Neuronal stem cell (in vitro differentiated cells): Measurements from ENCODE around the gene EHHADH.
A peak's percentile ranks its signal among the peaks of the same experiment; 100 is the strongest.

ENCODE experiments used
- DNase-seq: peaks from one replicate; pipeline ENCODE4 v3.0.0-alpha.2; 2013; ENCODE audit warnings: low spot score
- H2AFZ ChIP-seq: one replicate; pipeline ENCODE4 v1.6.1; 2013; ENCODE audit warnings: mild to moderate bottlenecking, low read length, inconsistent platforms
- H2AK5ac ChIP-seq: 2 replicates; pipeline ENCODE4 v1.6.1; 2013; ENCODE audit warnings: low read depth, mild to moderate bottlenecking, inconsistent platforms, low read length, moderate library complexity, mixed read lengths
- H2BK120ac ChIP-seq: 2 replicates; pipeline ENCODE4 v1.6.1; 2013; ENCODE audit warnings: low read depth, mild to moderate bottlenecking, inconsistent platforms, low read length, moderate library complexity, mixed read lengths
- H2BK12ac ChIP-seq: one replicate; pipeline ENCODE4 v1.6.1; 2013; ENCODE audit warnings: low read length, inconsistent platforms
- H2BK15ac ChIP-seq: 2 replicates; pipeline ENCODE4 v1.6.1; 2013; ENCODE audit warnings: mild to moderate bottlenecking, low read length, inconsistent platforms, mixed read lengths
- H2BK5ac ChIP-seq: one replicate; pipeline ENCODE4 v1.6.1; 2013; ENCODE audit warnings: inconsistent platforms, mild to moderate bottlenecking, low read length, moderate library complexity
- H3K14ac ChIP-seq: one replicate; pipeline ENCODE4 v1.6.1; 2013; ENCODE audit warnings: low read length, inconsistent platforms
- H3K18ac ChIP-seq: 2 replicates; pipeline ENCODE4 v1.6.1; 2013; ENCODE audit warnings: low read length, inconsistent platforms
- H3K23ac ChIP-seq: 2 replicates; pipeline ENCODE4 v1.6.1; 2013; ENCODE audit warnings: low read depth, mild to moderate bottlenecking, mixed read lengths, low read length, inconsistent platforms; ENCODE audit not compliant: poor library complexity
- H3K27ac ChIP-seq: replicated peaks from 3 replicates; pipeline ENCODE4 v1.5.1; 2013; ENCODE audit warnings: low read length, inconsistent platforms
- H3K27me3 ChIP-seq, 3 experiments: 2 replicates each; pipeline ENCODE4 v1.6.1; 2013; ENCODE audit warnings: low read length in 3 of 3, mild to moderate bottlenecking in 2 of 3, inconsistent platforms in 1 of 3, low read depth in 1 of 3, mixed read lengths in 1 of 3, moderate library complexity in 1 of 3; ENCODE audit not compliant: control insufficient read depth in 3 of 3, insufficient read depth in 3 of 3
- H3K36me3 ChIP-seq, 2 donors: replicated peaks in 1 of 2; 2 replicates each; pipeline ENCODE4 v1.6.1; 2013; ENCODE audit warnings: low read length in 2 of 2; ENCODE audit not compliant: control insufficient read depth in 2 of 2, insufficient read depth in 2 of 2
- H3K4ac ChIP-seq: 2 replicates; pipeline ENCODE4 v1.6.1; 2013; ENCODE audit warnings: inconsistent platforms, mild to moderate bottlenecking, low read length, moderate library complexity
- H3K4me1 ChIP-seq, 2 donors: 1 replicate in 1 of 2; 2 replicates in 1 of 2; pipeline ENCODE4 v1.6.1; 2013; ENCODE audit warnings: low read length in 2 of 2, low read depth in 1 of 2; ENCODE audit not compliant: control insufficient read depth in 2 of 2, insufficient read depth in 1 of 2
- H3K4me2 ChIP-seq: one replicate; pipeline ENCODE4 v1.6.1; 2013; ENCODE audit warnings: mild to moderate bottlenecking, low read length, inconsistent platforms; ENCODE audit not compliant: insufficient read depth, poor library complexity, severe bottlenecking
- H3K4me3 ChIP-seq, 2 donors: 2 replicates each; pipeline ENCODE4 v1.5.1; 2013; ENCODE audit warnings: low read length in 2 of 2, mild to moderate bottlenecking in 2 of 2, inconsistent platforms in 1 of 2, moderate library complexity in 1 of 2
- H3K79me1 ChIP-seq: one replicate; pipeline ENCODE4 v1.6.1; 2013; ENCODE audit warnings: low read depth, mild to moderate bottlenecking, inconsistent platforms, low read length, moderate library complexity
- H3K9ac ChIP-seq: one replicate; pipeline ENCODE4 v1.6.1; 2013; ENCODE audit warnings: mild to moderate bottlenecking, low read depth, low read length, inconsistent platforms; ENCODE audit not compliant: poor library complexity
- H3K9me3 ChIP-seq, 2 donors: replicated peaks in 1 of 2; 2 replicates each; pipeline versions ENCODE3 to v1.6.1; 2013; ENCODE audit warnings: low read length in 2 of 2, mild to moderate bottlenecking in 2 of 2, inconsistent platforms in 1 of 2, low read depth in 1 of 2, mixed read lengths in 1 of 2, moderate library complexity in 1 of 2; ENCODE audit not compliant: control insufficient read depth in 2 of 2, insufficient read depth in 1 of 2
- H4K8ac ChIP-seq: one replicate; pipeline ENCODE4 v1.6.1; 2013; ENCODE audit warnings: low read depth, mild to moderate bottlenecking, inconsistent platforms, low read length, moderate library complexity
- H4K91ac ChIP-seq: one replicate; pipeline ENCODE4 v1.6.1; 2013; ENCODE audit warnings: low read length, low read depth, mild to moderate bottlenecking, inconsistent platforms; ENCODE audit not compliant: poor library complexity
- WGBS, 2 donors: extraction: QIAGEN DNeasy Blood & Tissue Kit; methylation state at CpG; one replicate each; pipeline ENCODE4 v1.1.7; 2013; ENCODE audit warnings: missing lambda C conversion rate in 2 of 2, mixed read lengths in 1 of 2; ENCODE audit not compliant: insufficient read length in 2 of 2, insufficient replicate concordance in 1 of 2; ENCODE audit errors: extremely low coverage in 2 of 2; 5-methylcytosine and 5-hydroxymethylcytosine counted together

EHHADH gene

GRCh38 chr3:185153861-185154629, 99.8 kb downstream of the EHHADH start:
- H3K18ac ChIP-seq: peak overlapping the region; percentile 73
- H4K8ac ChIP-seq: peak overlapping the region; percentile 98
- no peak for DNase-seq
- H3K4me3 ChIP-seq: peak overlapping the region in 1 of 2 donors; percentile 37
- peak overlapping the region; percentile 38 for H3K27ac ChIP-seq
- whole genome bisulfite sequencing, 2 donors: 100% methylated on average over 3 of the region's 16 CpGs; no CpG with 5 or more reads in 1 of the 2 donors
- H2AFZ ChIP-seq: peak overlapping the region; percentile 44
- H3K9ac ChIP-seq: peak overlapping the region; percentile 60
- H2BK5ac ChIP-seq: no peak overlapping the region
- H3K14ac ChIP-seq: no peak overlapping the region
- peaks cover 3% of the 10 kb centered on the region for H3K79me1 ChIP-seq
- peaks cover 0 to 60% (median 0%) of the 10 kb centered on the region in 3 experiments for H3K27me3 ChIP-seq
- H3K36me3 ChIP-seq: no peaks in the 10 kb centered on the region
- no peak overlapping the region for H2BK120ac ChIP-seq
- H4K91ac ChIP-seq: peak overlapping the region; percentile 16
- no peak overlapping the region for H2BK12ac ChIP-seq
- no peaks in the 10 kb centered on the region for H3K9me3 ChIP-seq
- H3K4me2 ChIP-seq: no peak overlapping the region
- H2AK5ac ChIP-seq: peak overlapping the region; percentile 53
- peak overlapping the region; percentile 100 for H2BK15ac ChIP-seq
- no peak overlapping the region for H3K4ac ChIP-seq
- peaks cover 0 to 14% of the 10 kb centered on the region in 2 donors for H3K4me1 ChIP-seq
- H3K23ac ChIP-seq: no peak overlapping the region

- no peaks in the 10 kb centered on the region for H3K9me3 ChIP-seq
- H4K8ac ChIP-seq: peak overlapping the region; percentile 98
- WGBS, 2 donors: no CpG with 5 or more reads among the region's 53 CpGs
- peak overlapping the region; percentile 85 for H2BK5ac ChIP-seq
- no peaks in the 10 kb centered on the region for H3K36me3 ChIP-seq
- peaks cover 0 to 14% of the 10 kb centered on the region in 2 donors for H3K4me1 ChIP-seq
- peaks cover 0 to 66% (median 0%) of the 10 kb centered on the region in 3 experiments for H3K27me3 ChIP-seq
- peak; percentile 46 for DNase-seq
- H4K91ac ChIP-seq: peak overlapping the region; percentile 16
- peaks cover 3% of the 10 kb centered on the region for H3K79me1 ChIP-seq
- H2AK5ac ChIP-seq: peak overlapping the region; percentile 98
- peak overlapping the region; percentile 99 for H2AFZ ChIP-seq
- H2BK12ac ChIP-seq: peak overlapping the region; percentile 86
- peak overlapping the region; percentile 82 for H3K23ac ChIP-seq
- H3K9ac ChIP-seq: peak overlapping the region; percentile 93
- H2BK120ac ChIP-seq: peak overlapping the region; percentile 99
- peak overlapping the region; percentile 50 to 93 for H3K4me3 ChIP-seq
- peak overlapping the region; percentile 95 for H3K14ac ChIP-seq
- H2BK15ac ChIP-seq: peak overlapping the region; percentile 100
- H3K27ac ChIP-seq: peak overlapping the region; percentile 41
- H3K4me2 ChIP-seq: peak overlapping the region; percentile 87
- H3K4ac ChIP-seq: peak overlapping the region; percentile 80
- H3K18ac ChIP-seq: peak overlapping the region; percentile 99
These were observed 100.6 kb downstream of the EHHADH start for GRCh38 chr3:185153171-185153771.

- Histone ChIP-seq H3K9me3 (no peaks in the 10 kb centered on the region), H4K91ac (peak within 1 kb of the TSS; percentile 16), H3K4me3 (peak within 1 kb of the TSS; percentile 50 to 93), H2AK5ac (peak within 1 kb of the TSS; percentile 98), H2BK5ac (peak within 1 kb of the TSS; percentile 85), H2BK12ac (peak within 1 kb of the TSS; percentile 86), H3K4me1 (peaks cover 0 to 14% of the 10 kb centered on the region in 2 donors), H2BK15ac (peak within 1 kb of the TSS; percentile 100), H3K14ac (peak within 1 kb of the TSS; percentile 95), H3K27ac (peak within 1 kb of the TSS; percentile 41), H3K9ac (peak within 1 kb of the TSS; percentile 98), H3K4ac (peak within 1 kb of the TSS; percentile 80), H3K27me3 (peaks cover 0 to 63% (median 0%) of the 10 kb centered on the region in 3 experiments), H2AFZ (peak within 1 kb of the TSS; percentile 99), H3K23ac (peak within 1 kb of the TSS; percentile 82), H3K4me2 (peak within 1 kb of the TSS; percentile 87), H3K18ac (peak within 1 kb of the TSS; percentile 99), H2BK120ac (peak within 1 kb of the TSS; percentile 99), H3K36me3 (no peaks in the 10 kb centered on the region), H4K8ac (peak within 1 kb of the TSS; percentile 98), H3K79me1 (peaks cover 3% of the 10 kb centered on the region)
- DNase-seq: peak; percentile 54
- no CpG with 5 or more reads among the region's 113 CpGs for WGBS, 2 donors
These were observed 101.3 kb downstream of the EHHADH start, which contains the start of gene C3orf70 for GRCh38 chr3:185152410-185153170. Gene C3orf70 (minus strand): TSS chr3:185153060. CDS start chr3:185152823, 237 bp downstream.
